HG03354 (cell line): ENCODE results near the gene IPO4.

Experiments used
- ATAC-seq: cut with Tn5 transposase; IDR thresholded peaks from one replicate; pipeline ENCODE4 v1.9.1; 2021; ENCODE audit warnings: mild to moderate bottlenecking; ENCODE audit not compliant: unreplicated experiment, poor library complexity, severe bottlenecking

IPO4 gene

DNA sequence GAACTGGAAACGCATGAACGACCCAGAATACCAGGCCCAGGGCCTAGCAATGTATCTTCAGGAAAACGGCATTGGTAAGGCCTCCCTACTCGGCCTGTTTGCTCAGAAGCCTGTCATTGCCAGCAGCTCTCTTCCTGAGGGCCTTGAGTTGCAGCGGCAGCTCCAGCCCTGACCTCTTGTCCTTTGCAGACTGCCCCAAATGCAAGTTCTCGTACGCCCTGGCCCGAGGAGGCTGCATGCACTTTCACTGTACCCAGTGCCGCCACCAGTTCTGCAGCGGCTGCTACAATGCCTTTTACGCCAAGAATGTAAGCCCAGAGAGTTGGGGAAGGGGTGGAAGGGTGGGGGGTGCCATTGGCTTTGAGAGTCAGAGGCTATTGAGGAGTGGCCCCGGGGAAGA, 31.3 kb downstream of the IPO4 start:
- ATAC-seq, result no peak

DNA sequence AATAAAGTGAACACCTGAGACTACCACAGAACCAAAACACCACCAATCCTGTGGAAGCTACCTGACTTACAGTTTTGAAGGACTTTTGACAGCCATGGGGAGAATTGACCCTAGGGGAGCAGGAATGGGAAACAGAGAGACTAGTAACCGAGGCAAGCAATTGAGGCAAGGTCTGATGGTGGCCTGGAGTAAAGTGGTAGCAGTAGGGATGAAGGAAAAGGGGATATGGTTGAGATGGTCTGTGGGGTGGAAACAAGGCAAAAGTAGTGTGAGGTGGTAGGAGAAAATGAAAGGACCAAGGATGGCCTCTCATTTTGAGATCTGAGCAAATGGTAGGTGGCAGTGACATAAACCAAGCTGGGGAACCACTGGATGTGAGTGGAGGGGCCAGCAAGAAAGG, 31.8 kb downstream of the IPO4 start:
- no peak for ATAC-seq

DNA sequence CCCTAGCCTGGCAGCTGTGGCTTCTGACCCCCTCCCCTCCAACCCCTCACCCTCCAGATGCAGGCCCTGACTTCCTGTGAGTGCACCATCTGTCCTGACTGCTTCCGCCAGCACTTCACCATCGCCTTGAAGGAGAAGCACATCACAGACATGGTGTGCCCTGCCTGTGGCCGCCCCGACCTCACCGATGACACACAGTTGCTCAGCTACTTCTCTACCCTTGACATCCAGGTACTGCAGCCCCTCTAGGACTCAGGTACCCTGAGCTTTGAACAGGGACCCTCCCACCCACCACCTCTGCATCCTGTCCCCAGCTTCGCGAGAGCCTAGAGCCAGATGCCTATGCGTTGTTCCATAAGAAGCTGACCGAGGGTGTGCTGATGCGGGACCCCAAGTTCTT, 33.5 kb downstream of the IPO4 start:
- no peak for ATAC-seq

DNA sequence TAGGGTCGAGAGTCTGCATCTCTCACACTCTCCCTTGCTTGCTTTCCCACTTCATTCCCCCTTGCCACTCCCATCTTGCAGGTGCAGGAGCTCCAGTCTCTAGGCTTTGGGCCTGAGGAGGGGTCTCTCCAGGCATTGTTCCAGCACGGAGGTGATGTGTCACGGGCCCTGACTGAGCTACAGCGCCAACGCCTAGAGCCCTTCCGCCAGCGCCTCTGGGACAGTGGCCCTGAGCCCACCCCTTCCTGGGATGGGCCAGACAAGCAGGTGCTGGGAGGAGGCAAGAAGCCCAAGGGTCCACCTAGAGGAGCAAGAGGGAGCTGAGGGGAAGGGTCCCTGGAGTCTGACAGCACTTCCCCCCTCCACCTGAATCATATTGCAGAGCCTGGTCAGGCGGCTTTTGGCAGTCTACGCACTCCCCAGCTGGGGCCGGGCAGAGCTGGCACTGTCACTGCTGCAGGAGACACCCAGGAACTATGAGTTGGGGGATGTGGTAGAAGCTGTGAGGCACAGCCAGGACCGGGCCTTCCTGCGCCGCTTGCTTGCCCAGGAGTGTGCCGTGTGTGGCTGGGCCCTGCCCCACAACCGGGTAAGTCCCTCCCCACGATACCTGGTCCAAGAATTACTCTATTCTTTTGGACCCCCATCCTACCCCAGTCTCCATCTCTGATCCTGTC, 37.1 kb downstream of the IPO4 start:
- ATAC-seq, result no peak

DNA sequence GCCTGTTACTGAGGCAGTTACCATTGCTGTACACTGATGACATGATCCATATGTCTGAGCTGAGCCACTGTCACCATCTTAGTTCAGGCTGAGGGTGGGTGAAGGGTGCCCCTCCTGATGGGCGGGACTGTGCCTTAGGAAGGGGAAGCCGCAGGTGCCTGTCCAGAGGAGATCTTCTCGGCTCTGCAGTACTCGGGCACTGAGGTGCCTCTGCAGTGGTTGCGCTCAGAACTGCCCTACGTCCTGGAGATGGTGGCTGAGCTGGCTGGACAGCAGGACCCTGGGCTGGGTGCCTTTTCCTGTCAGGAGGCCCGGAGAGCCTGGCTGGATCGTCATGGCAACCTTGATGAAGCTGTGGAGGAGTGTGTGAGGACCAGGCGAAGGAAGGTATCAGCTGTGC, 37.6 kb downstream of the IPO4 start:
- ATAC-seq, result no peak

DNA sequence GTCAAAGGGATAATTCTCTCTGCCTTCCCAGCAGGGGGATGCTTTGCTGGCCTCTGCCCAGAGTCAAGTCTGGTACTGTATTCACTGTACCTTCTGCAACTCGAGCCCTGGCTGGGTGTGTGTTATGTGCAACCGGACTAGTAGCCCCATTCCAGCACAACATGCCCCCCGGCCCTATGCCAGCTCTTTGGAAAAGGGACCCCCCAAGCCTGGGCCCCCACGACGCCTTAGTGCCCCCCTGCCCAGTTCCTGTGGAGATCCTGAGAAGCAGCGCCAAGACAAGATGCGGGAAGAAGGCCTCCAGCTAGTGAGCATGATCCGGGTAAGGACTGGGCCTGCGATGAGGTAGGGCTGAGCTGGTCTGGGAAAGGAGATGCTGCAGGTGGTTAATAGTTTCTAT, 38.0 kb downstream of the IPO4 start:
- no peak for ATAC-seq

DNA sequence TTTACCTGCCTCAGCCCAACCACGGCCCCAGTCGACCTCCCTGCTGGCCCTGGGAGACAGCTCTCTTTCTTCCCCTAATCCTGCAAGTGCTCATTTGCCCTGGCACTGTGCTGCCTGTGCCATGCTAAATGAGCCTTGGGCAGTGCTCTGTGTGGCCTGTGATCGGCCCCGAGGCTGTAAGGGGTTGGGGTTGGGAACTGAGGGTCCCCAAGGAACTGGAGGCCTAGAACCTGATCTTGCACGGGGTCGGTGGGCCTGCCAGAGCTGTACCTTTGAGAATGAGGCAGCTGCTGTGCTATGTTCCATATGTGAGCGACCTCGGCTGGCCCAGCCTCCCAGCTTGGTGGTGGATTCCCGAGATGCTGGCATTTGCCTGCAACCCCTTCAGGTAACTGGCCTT, 38.6 kb downstream of the IPO4 start:
- no peak for ATAC-seq

DNA sequence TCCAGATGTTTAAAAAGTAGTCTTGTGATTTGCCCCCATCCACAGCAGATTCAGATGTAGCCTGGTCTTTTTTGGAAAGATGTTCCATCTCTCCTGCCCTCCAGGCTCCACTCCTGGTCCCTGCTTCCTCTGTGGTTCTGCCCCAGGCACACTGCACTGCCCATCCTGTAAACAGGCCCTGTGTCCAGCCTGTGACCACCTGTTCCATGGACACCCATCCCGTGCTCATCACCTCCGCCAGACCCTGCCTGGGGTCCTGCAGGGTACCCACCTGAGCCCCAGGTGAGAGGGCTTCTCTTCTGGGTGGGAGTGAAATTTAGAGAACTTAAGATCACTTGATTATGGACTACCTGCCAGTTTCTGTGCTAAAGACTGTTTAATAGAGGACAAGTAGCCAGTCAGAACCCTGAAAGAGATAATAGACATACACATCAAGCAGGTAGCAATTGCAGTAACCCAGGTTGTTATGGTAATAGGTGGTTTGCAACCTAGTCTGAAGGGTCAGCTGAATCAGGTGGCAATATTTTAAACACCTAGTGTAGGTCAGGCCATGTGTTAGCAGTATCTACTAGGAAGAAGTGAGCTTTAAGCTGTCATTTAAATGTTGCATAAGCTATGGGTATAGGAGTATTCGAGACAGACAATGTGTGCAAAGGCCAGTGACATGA, 39.2 kb downstream of the IPO4 start:
- ATAC-seq, result no peak

DNA sequence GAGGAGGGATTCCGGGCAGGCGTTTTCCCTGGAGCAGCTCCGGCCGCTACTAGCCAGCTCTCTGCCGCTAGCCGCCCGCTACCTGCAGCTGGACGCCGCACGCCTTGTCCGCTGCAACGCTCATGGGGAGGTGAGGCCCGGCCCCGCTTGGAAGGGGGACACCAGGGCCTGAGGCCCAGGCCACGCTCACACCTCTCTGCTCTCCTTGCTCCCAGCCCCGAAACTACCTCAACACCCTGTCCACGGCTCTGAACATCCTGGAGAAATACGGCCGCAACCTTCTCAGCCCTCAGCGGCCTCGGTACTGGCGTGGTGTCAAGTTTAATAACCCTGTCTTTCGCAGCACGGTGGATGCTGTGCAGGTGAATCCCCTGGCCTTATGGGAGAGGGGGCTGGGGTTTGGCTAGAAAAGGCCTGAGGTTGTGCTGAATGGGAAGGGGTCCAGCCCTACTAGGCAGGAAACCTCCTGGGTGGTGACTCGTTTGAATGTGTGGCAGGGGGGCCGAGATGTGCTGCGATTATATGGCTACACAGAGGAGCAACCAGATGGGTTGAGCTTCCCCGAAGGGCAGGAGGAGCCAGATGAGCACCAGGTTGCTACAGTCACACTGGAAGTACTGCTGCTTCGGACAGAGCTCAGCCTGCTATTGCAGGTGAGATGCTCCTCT, 40.7 kb downstream of the IPO4 start:
- no peak for ATAC-seq

DNA sequence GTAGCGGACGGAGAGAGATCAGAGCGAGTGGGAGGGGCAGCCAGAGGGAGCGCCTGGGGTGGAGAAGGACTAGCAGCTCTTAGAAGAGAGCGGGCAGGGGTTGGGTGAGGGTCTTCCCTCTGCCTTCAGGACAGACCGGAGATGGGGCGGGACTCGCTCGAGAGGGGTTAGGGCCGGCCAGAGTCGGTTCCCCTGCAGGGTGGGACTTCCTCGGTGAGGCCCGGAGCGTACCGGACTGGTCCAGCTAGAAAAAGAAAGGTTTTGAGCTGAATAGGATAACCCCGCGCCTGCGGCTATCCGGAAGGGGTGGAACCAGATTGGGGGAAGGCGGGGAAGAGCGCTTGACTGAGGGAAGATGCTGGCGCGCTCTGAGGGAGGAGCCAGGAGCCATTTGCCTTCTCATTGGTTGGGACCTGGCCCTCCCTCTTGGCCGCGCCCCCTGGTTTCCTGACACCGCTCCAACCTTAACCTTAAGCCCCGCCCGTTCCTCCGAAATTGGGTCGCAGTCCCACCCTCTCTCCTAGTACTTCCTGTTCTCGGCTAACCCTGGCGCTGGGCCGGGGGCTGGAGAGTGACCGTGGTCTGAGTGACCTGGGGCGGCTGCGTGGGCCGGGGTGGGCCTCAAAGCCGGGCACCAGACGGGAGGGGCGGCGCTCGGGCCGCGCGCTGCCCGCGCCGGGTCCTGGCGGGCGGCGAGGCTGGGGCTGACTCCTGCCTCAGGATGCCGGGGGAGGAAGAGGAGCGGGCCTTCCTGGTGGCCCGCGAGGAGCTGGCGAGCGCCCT, 41.4 kb downstream of the IPO4 start, which contains the start of gene RNF31:
TSS of gene RNF31 (plus strand) at position 521 of the 783 bp plus-strand sequence. CDS start at position 722, 201 bp downstream.
- peak; percentile 86 for ATAC-seq

DNA sequence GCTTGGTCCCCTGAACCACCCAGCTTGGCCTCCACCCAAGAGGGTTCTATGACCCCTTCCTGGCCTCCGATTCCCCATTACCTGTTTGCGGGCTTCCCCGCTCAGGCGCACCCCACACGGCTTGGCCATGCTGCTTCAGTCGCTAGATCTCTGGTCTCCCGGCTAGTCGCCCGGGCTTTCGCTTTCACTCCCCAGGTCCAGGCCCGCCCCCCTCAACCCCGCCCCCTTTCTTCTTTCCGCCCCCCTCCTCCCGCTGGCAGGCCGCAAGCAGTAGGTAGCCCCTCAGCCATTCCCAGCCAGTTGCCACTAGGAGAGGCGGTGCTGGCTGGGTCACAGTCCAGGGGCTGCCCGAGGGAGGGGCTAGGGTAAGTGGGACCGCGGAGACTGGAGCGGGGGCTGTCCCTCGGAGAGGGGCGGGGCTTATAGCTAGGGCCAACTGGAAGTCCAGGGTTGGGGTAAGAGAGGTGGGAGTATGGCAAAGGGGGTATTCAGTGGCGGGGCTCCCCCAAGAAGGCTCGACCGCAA, 42.1 kb downstream of the IPO4 start, which contains the start of gene PSME2:
TSS of gene PSME2 (minus strand) at position 158 of the 525 bp plus-strand sequence. CDS start at position 129, 29 bp downstream.
- peak; percentile 69 for ATAC-seq

DNA sequence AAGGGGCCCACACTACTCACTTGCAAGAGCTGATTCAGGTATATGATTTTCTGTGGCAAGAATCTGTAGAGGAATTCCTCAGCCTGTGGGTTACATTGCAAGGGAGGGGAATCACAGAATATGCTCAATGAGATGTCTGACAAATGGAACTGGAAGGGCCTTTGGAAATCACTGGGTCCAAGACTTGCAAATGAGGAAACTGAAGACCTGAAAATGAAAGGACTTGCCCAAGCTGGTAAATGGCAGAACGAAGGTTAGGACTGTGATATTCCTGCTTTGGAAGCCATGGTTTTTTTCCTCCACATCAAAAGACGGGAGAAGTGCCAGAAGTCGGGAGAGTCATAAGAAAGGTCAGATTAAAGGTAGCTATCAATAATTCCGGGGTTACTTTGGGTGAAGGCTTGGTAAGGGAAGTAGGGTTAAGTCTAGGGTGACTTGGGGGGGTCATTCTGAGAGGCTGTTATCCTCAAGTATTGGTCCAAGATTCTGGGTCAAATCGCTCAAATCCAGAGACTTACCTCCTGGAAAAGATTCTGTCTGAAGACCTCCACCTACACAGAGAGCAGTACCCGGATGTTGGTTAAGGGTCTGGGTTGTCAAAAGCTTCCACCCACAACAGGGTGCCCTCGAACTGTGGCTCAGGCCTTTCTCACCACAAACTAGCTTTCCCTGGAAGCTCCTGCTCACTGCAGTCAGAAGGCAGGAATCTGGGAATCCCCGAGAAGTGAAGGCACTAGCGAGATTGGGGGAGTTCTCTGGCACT, 42.7 kb downstream of the IPO4 start:
- ATAC-seq, result no peak

DNA sequence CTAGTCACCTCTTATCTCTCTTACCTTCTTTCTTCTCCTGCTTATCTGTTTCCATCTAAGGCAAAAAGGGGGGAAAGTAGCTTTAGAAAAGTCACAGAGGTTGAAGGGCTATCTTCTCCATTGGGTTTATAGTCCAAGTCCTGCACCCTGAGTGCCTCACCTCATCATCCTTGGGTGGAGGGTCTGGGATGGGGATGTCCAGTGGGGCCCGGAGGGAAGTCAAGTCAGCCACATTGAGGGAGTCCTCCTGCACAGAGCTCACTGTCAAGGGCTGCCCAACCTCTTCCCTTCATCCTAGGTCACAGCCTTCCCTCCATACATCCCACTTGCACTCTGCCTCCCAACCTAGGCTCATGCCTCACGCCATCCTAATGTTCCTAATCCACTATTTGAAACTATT, 43.4 kb downstream of the IPO4 start:
- ATAC-seq, result no peak

DNA sequence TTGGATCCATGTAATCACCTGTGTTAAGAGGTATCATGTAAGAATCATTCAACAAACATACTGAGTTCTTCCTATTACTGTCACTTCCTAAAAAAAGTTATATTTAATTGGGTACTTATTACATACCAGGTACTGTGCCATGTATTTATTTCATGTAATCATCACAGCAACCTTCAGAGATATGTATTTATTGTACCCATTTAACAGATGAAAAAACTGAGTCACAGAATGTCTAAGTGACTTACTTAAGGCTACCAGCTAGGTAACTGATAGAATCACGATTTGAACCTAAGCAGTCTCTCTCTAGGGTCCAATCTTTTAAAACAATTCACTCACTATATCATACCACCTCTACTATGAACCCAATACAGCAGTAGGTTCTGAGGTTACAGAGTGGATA, 44.2 kb downstream of the IPO4 start:
- no peak for ATAC-seq

DNA sequence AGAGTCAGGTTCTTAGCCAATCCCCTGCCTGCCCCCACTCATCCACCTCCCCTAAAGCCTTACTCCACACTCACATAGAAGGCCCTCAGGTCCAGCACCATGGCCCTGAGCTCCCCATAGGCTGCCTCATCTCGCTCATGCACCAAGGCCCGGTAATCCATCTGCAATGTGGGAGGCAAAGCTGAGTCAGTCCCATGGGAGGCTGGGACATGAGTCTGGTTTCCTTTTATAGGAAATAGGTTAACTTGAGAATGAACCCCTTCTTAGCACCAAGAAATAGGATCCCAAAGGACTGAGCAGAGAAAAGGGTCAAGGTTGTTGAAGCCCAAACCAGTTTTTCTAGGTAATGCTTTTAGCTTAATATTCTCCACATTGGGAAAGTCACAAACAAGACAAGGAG, 45.1 kb downstream of the IPO4 start:
- no peak for ATAC-seq

DNA sequence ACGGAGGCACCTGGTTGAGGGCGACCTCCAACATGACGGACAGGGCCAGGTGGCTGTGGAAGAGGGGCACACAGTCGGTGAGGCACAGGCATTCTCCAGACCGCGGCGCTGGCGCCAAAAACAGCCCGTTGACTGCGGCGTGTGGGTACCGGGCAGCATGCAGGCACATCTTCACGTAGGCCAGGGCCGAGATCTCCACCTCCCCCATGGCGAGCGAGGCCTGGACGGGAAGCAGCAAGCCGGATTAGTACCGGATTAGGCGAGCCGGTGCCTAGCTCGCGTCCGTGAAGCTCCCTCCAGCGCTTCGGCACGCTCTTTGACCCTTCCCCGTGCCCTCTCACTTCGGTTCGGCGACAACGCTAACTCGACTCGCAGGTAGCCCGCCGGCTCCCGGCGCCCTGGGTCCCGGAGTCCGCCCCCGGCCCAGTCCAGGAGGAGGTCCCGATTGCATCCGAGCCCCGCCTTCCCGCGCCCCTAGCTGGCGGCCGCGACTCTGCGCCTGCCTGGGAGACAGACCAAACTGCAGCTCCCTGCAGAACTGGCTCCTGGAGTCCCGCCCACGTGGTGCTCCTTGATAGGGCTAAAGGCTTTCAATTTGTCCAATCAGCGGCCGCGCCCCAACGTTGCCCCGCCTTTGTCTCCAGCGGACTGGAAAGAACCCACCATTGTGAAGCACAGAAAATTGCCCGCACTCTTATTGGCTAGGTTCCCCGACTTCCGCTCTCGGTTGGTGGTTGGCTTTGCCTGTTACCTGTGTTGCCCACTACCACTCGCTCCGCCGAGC, 47.3 kb downstream of the IPO4 start, which contains the start of gene EMC9:
TSS of gene EMC9 (minus strand) at position 495 of the 784 bp plus-strand sequence. CDS start at position 208, 287 bp downstream.
- ATAC-seq, result peak; percentile 88

DNA sequence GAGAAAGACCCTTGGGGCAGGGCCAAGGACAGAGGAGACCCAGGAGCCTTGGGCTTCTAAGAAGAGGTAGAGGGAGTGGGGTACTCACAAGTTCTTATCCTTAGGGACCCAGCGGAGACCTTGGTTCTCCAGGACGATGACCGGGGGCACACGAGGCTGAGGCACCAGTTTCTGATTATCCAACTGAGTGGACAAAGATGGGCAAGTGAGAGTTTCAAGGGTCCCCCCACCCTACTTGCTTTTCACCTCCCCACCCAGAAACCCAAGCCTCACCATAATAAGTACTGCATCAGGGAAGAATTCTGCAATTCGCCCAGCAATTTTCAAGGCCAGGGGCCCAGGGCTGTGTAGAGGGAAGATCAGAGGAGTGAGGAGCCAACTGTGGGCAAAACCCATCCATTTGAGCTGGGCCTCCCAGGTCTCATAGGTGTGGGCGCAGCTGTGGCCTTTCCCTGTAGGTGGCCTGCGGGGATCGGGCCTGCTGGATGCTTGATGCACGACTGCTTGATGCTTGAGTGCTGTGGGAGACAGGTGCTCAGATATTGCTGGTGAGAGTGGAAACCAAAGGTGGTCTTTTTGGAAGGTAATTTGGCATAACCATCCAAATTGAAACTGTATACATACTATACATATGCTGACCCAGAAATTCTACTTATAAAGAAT, 49.2 kb downstream of the IPO4 start:
- ATAC-seq, result no peak
